ENCODE measurements around the gene SAMD14.
A peak's percentile ranks its signal among the peaks of the same experiment; 100 is the strongest.

Gene SAMD14

DNA sequence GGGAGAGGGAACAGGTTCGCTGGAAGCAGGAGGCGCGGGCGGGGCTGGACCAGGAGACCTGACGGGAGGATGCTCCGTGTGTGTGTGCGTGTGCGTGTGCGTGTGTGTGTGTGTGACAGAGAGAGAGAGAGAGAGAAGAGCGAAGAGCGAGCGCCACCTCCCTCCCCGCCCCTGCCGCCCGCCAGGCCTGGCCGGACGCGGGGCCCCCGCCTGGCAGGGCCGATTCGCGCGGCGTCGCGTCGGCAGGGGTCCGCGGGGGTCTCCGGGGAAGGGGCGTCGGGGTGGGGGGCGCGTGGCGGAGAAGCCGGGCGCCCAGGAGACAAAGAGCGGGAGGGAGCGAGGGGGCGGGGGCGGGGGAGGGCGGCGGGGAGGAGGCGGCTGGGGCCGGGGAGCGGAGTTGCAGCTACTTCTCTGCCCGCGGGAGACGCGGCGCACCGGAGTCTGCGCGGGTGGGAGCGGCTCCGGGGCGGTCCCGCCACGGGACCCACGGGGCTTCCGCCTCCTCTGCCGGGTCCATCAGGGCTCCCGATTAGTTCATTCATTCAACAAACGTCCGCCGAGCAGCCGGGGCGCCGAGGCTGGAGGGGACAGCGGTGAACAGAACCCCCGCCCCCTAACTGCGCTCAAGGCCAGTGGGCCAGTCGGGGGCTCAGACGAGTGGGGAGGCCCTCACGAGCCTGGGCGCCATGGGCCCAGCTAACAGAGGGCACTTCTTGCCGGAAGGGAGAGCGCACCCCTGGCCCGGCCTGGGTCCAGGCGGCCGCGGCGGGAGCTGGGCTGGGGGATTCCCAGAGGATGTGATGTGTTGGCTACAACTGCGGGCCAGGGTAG lies at the start of gene SAMD14:
Gene SAMD14, minus strand, starts transcription at position 433 of the 831 bp plus-strand sequence. CDS start 5,201 bp downstream, outside the sequence.
- DNase-seq = peak; percentile 15

DNA sequence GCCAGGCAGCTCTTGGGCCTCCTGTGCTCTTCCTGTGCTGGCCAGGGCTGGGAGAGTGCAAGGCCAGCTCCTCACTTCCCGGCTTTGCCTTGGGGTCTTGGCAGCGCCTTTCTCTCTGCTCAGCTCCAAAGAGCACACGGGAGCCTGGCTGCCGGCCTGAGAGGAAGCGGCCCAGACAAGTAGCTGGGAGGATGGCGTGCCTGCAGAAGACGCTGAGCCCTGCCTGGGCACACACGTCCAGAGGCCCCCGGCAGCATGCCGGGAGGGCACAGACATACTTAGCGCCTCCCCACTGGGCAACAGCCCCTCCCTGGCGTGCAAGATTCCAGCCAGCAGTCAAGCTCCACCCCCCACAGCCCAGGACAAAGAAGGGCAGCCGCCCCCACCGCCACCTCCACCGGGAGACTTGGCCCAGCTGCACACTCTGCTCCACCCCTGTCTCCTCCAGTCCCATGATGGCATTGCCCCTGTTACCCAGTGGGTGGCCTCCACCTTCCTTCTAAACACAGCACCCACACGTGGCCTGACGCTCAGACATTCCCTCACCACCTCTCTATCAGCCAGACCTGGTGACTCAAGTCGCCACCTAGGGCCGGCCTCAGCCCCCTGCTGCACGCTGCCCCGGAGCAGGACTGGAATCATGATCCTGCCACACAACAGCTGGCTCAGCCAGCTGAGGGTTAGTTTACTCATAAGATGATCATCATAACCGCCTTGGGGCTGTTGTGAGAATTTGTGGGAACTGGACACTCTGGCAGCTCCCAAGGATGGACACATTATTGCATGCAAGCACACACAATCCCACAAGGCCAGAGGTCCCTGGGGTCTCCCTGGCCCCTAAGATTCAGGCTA lies 48.2 kb upstream of the SAMD14 start:
- DNase-seq = peak; percentile 56

DNA sequence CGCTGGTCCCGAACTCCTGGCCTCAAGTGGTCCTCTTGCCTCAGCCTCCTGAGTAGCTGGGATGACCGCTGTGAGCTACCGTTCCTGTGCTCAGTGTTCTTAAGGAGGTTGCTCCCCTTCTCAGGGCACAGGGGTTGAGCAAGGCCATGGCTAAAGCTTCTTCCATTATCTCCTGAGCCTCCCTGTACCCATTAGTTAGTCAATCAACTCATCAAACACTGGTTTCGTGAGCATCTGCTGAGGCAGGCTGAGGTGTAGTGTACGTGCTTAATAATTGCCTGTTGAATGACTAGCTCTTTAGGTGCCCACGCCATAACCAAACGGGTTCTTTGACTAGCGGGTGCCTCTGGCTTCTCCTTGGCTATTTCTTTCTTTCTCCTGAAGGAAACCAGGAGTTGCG lies 47.5 kb upstream of the SAMD14 start:
- DNase-seq = no peak

DNA sequence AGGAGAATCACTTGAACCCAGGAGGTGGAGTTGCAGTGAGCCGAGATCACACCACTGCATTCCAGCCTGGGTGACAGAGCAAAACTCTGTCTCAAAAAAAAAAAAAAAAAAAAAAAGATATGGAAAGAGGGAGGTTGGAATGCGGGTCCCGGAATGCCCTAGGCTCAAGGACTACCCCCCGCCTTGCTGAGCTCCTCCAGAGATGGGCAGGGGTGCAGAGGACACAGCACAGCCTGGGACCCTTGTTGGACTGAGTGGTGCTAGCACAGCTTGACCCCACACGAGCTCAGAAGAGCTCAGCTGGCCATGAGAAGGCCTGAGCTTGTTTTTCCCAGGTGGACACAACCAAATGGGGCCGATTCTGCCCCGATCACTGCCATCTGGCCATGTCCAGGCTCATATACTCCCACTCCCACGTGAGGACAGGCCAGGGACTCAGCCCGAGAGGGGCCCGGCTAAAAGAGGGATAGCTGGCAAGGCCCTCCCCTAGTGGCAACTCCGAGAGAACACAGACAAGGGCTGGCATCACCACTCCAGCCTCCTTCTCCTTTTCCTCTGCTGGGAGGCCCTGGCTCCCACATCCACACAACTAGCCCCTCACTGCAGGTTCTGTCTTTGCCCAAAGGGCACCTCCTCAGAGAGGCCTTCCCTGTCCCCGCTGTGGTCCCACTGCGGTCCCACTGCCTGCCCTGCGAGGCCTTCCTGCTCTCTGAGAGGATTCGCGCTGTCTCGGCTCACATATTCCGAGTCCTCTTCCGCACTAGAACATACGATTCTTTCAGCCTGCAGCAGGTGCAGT lies 46.8 kb upstream of the SAMD14 start:
- DNase-seq = no peak

DNA sequence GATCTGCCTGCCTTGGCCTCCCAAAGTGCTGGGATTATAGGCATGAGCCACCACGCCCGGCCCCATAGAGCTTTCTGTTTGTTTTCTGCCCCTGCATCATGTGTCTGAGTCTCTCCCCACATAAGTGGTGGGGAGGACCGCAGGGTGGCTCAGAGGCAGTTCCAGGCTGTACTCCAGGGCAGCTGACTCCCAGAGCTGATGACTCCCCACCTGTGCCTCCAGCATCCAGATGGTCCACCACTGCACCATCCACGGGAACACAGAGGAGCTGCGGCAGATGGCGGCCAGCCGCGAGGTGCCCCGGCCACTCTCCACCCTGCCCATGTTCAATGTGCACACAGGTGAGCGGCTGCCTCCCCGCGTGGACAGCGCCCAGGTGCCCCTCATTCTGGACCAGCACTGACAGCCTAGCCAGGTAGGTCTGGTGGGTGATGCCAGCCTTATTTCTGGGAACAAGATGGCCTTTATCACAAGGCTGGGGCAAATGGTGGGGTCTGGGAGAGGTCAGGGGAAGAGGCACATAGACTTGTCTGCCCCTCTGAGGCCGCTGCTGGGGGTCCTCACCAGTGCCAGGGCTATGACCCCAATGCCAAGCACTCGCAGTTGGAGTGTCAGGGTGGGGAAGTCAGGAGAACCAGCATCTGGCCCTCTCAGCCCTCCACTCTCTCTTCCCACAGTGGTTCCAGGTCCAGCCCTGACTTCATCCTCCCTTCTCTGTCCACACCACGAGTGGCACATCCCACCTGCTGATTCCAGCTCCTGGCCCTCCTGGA lies 45.3 kb upstream of the SAMD14 start:
- no peak for DNase-seq

DNA sequence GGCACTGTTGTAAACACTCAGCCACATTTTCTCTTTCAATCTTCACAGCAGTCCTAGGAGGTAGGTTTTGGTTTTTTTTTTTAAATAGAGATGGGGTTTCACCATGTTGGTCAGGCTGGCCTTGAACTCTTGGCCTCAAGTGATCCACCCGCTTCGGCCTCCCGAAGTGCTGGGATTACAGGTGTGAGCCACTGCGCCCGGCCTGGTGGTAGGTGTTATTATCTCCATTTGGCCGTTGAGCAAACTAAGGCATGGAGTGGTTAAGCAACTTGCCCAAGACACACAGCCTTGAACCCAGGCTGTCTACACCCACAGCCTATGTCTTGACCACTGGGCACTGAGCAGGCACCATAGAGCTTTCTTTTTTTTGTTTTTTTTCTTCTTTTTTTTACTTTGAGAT lies 44.5 kb upstream of the SAMD14 start:
- no peak for DNase-seq

DNA sequence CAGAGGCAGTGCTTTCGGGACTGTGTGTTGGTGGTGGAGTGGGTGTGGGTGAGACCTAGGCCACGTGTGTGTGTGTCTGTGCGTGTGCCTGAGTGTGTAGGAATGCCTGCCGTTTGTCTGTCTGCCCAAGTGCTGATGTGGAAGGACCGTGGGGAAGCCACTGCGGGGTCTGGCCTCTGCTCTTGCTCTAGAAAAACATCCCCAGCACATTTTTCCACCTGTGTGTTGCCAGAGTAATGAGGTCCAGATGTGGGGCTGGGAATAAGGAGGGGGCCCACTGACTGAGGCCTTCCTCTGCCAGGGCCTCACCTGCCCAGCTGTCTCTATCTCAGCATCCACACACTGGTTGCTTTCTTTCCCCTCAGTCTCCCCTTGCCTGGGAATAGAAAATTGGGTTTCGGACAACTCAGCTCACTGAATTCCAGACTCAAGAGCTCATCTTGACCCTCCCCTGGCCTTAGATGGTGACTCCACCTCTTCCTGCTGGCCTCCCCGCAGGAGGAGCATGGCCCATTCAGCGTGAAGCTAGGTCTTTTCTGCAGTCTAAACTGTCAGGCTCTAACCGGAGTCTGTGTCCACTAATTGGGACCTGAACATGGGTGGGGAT lies 43.5 kb upstream of the SAMD14 start:
- DNase-seq = no peak

DNA sequence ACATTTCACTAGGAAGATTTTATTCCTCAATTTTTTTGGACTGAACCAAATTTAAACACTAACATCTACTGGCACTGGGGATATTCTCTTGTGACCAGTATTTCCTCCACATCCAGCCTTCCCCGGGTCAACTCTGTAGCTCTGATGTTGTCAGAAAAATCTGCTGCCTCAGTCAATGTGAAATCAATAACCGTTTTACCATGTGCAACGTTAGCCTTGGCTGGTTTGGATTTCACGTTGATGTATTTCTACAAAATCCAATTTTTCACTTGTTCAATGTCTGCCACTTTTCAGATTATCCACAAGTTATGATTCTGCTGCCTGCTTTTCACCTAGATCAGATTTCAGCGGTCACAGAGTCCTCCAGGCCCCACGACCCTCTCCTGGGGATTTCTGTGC lies 43.0 kb upstream of the SAMD14 start:
- no peak for DNase-seq

DNA sequence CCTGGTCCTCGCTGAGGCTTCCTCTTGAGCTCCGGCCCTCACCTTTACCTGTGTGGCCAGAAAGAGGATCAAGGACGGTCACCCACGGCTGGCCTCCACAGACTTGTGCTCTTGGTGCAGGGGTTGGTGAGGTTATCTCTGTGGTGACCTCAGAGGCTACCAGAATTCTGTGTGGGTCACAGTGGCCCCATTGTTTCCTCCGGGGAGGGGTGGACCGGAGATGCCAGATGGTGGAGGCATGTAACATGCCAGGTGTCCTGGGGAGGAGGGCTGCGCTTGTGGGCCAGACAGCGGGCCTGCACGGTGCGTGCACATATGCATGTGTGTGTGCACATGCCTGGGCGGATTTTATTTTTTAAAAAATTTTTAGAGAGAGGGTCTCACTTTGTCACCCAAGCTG lies 42.2 kb upstream of the SAMD14 start:
- no peak for DNase-seq

DNA sequence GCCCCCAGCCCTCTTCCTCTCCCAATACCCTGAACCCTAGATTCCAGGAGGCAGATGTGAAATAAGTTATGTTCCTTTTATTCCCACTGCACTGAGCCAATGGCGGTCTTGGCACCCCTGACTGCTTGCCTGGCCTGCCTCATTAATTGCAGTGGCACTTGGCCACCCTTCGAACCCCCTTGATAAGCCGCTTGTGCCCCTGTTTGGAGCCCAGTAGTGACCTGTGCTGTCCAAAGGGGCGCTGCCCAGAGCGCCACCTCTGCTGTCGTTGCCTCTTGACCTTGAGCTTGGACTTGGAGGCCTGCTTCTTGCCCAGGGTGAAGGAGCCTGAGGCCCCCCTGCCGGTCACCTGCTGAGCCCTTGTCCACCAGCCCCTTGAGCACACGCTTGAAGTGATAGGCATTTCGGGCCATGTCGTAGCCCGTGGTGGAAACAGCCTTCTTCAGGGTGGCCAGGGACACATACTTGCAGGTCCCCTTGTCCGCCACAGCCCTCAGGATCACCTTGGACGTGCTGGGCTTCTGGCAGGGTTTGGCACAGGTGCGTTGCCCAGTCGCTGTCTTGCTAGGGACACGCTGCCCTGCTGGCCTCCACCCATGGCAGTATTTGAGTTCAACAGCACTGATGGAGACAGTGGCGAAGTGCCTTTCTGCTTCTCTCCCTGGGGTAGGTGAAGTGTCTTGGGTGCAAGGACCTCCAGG lies 41.6 kb upstream of the SAMD14 start:
- DNase-seq = no peak

DNA sequence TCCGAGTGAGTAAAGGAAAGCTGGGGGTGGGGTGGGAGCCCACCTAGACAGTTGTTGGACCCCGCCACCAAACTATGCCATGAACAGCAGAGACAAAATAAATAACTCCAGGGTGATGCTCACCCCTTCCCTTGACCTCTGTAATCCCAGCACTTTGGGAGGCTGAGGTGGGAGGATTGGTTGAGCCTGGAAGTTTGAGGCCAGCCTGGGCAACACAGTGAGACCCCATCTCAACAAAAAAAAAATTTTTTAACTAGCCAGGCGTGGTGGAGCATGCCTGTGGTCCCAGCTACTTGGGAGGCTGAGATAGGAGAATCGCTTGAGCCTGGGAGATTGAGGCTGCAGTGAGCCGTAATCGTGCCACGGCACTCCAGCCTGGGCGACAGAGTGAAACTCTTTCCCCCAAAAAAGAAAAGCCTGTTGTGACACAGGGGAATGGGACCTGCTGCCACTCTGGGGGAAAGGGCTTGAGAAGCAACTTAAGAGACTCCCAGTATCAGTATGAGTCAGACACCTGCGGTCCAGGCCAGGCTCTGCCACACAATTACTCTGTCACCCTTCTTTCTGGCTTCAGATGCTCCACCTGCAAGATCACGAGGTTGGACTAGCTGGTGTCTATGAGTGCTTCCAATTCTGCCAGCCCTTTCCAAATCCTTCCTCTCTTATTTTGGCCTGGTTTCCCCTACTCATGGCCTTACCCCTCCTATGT lies 40.9 kb upstream of the SAMD14 start:
- DNase-seq = no peak

DNA sequence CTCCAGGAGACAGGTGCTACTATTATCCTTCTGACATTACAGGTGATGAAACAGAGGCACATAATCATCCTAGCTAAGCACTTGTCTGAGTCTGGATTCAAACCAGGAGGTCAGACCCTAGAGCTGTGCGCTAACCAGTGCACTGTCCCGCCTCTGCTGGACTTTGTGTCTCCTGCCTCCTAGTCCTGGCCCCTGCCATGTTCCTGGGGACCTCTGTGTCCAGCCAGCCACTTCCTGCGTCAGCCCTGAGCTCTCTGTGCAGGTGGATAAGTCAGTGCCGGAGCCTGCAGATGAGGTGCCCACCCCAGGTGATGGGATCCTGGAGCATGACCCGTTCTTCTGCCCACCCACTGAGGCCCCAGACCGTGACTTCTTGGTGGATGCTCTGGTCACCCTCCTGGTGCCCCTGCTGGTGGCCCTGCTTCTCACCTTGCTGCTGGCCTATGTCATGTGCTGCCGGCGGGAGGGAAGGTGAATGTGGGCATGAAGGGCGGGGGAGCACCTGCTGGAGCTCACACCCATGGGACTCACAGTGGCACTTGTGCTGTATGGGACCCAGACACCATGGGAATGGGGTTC lies 40.0 kb upstream of the SAMD14 start:
- no peak for DNase-seq

DNA sequence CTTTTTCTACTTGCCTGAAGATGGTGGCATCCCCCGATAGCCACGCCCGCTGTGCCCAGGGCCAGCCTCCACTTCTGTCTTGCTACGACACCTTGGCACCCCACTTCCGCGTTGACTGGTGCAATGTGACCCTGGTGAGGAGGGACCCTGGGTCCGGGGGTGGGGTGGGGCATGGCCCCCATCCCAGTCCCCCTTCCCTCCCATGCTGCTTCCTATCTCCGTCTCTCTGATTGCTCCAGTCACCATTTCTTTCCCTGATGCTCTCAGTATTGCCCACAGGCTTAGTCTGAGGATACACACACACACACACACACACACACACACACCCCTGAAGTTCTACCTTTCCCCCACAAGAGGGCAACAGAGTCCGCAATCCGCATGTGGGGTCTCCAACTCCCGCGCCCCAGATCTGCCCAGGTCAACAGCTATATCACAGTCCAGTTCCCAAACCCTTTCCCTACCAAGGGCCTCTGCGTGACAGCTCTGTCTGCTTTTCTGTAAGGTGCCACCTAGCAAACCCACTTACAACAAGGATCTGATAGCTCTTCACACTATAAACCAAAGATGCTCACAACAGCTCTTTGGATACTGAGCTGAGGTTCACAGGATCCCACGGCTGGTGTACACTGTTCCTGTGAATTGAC lies 39.3 kb upstream of the SAMD14 start:
- peak; percentile 22 for DNase-seq

DNA sequence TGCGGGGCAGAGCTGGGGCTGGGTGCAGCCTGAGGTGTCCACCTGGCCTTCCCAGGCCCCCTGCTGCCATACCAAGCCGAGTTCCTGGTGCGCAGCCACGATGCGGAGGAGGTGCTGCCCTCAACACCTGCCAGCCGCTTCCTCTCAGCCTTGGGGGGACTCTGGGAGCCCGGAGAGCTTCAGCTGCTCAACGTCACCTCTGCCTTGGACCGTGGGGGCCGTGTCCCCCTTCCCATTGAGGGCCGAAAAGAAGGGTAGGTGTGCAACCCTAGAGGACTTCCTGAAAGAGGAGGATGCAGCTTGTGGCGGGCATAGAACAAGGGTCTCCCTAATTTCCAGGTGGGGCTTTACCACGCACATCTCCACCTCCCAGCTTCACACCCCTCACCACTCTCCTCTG lies 38.4 kb upstream of the SAMD14 start:
- no peak for DNase-seq

DNA sequence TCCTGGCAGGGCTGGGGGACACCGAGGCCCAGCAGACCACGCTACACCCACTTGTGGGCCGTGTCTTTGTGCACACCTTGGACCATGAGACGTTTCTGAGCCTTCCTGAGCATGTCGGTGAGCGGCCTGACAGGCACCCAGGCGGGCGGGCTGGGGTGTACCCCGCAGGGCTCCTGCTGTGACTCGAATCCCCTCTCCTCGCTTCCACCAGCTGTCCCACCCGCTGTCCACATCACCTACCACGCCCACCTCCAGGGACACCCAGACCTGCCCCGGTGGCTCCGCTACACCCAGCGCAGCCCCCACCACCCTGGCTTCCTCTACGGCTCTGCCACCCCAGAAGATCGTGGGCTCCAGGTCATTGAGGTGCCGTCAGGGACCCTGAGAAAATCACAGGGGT lies 37.4 kb upstream of the SAMD14 start:
- no peak for DNase-seq

DNA sequence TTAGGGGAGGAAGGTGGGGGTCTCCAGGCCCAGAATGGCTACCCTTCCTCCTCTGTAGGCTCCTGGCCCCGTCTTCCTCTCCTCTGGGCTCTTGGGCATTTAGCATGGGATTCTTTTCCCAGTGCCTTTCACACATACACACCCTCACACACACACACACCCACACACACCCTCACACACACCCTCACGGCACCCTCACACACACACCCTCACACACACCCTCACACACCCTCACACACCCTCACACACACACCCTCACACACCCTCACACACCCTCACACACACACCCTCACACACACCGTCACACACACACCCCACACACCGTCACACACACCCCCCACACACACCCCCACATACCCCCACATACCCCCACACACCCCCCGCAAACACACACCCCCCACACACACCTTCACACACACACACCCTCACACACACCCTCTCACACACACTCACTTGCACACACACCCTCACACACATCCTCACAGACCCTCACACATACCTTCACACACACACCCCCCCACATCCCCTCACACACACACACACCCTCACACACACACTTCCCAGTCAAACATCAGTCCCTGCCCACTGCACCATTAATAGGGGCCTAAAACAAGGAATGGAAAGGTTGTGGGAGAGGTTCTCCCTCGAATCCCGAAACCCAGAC lies 36.7 kb upstream of the SAMD14 start:
- no peak for DNase-seq

DNA sequence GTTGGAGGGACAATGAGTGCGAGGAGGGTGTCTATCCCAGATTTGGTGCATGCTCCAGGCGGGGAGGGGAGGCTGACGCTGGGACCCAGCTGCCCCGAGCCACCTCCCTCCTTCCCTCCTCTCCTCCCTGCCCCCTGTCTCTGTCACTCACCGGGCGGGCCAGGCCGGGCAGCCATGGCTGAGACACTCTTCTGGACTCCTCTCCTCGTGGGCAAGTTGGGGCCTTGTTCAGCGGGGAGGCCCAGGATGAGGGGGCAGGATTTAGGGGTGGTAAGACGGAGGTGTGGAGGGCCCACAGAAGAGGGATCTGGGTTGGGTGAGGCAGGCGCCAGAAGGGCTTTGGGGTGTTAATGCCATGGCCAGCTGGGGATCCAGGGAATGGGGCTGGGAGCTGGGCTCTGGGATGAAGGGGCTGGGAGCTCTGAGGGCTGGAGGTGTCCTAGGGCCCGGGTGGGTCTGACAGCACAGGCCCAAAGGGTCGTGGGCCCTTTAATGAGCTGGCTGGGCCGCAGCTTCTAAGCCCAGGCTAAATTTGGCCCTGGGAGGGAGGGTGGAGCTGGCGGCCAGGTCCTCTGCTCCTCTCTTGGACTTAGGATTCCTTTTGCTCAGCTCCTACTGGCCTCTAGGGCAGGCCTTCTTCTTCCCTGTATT lies 36.0 kb upstream of the SAMD14 start, which contains the start of gene SGCA:
Gene SGCA, plus strand, starts transcription at position 139 of the 651 bp plus-strand sequence. Its CDS starts 36 bp downstream, at position 175.
- DNase-seq = no peak

DNA sequence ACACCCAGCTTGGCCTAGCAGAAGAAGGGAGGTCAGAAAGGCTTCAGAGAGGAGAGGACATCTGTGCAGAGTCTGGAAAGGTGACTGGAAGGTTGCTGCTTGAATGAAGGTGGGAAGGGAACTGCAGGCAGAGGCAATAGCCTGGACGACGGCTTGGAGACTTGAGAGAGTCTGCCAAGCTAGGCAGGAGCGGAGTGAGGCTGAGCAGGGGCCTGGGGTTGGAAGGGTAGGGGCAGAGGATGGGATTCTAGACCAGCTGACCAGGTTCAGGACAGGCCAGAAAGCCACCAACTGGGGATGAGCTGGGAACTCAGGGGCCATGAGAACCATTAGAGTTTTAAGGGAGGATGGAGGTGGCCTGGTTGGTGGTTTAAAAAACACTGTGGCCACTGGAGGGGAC lies 35.5 kb upstream of the SAMD14 start:
- no peak for DNase-seq

DNA sequence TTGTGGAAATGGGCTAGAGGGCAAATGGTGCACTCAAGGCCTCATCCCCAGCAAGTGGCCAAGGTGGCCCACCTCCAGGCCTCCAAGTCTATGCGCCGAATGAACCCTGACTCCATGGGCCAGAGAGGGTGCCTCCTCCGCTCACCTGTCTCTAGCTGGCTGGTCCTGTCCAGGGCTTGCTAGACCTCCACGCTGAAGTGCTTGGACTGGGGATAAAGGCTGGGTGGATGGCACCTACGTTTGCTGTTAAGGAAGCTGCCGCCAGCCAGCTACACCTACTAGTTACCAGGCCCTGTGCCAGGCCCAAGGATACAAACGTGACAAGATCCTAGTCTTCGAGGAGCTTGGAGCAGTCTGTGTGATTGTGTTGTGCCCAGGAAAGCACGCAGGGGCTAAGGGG lies 35.1 kb upstream of the SAMD14 start:
- no peak for DNase-seq

Measured in NCI-H526 treated with DMSO at 0.1 percent for 48 hours (cell line).